KG1 (cell line): ENCODE results near the gene P4HA2.

ENCODE experiments used
- DNase-seq: peaks from one replicate; lab custom pipeline; 2025; lab: John Stamatoyannopoulos, UW

P4HA2 gene

GRCh38 chr5:132227485-132228240 lies at the start of gene P4HA2:
TSS of gene P4HA2 (minus strand) at chr5:132227853. CDS start at chr5:132218626, 9,227 bp downstream.
- no peak for DNase-seq

- no peak for DNase-seq
These were observed 49.6 kb upstream of the P4HA2 start for GRCh38 chr5:132277256-132277655.

DNA sequence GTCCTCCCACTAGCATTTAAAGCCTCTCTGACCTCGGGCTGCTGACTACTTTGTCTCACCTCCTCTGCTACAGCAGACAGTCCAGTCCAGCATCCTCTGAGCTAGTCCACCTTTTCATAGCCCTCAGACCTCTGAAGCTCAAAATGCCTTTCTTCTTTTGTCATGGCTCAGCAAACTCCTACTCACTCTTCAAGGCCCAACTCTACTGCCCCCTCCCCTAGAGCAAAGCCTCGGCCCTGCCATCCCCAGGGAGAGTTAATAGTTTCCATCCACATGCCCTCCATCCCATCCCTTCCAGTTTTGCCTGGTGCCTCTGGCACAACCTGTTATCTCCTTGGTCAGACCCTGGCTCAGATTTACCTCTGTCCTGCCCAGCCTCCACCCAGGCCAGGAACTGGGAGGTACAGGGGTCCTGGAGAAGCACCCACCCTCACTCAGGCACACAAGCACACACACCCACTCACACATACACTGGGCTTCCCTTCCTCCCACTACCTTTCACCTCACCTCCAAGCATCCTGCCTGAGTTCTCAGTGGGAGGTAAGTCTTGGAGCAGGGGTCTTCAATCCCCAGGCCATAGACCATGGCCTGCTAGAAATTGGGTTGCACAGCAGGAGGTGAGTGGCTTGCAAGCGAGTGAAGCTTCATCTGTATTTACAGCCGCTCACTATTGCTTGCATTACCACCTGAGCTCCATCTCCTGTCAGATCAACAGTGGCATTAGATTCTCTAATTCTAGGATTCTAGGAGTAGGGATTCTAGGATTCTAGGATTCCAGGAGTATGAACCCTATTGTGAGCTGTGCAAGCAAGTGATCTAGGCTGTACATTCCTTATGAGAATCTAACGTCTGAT lies 47.9 kb upstream of the P4HA2 start:
- DNase-seq = no peak

- DNase-seq = no peak
These were observed 46.6 kb upstream of the P4HA2 start for GRCh38 chr5:132274050-132274792.

DNA sequence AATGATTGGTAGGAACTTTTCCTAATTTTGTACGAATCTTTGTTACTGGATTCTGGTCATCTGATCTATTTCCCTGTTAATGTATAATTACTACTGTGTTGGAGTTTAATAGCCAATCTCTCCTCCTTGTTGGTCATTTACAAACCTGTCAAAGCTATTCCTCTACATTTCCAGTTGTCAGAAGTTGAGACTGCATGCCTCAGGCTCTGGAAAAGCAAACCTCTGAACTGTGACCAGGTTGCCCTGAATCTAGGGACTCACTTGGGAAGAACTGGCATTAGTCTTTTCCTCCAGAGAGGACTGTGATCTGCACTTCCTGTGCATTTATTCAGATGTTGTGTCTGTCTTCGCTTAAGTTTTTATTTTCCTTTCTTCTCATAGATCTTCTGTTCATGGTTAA lies 46.0 kb upstream of the P4HA2 start:
- DNase-seq = no peak

GRCh38 chr5:132272311-132273210 lies 44.9 kb upstream of the P4HA2 start:
- no peak for DNase-seq

DNA sequence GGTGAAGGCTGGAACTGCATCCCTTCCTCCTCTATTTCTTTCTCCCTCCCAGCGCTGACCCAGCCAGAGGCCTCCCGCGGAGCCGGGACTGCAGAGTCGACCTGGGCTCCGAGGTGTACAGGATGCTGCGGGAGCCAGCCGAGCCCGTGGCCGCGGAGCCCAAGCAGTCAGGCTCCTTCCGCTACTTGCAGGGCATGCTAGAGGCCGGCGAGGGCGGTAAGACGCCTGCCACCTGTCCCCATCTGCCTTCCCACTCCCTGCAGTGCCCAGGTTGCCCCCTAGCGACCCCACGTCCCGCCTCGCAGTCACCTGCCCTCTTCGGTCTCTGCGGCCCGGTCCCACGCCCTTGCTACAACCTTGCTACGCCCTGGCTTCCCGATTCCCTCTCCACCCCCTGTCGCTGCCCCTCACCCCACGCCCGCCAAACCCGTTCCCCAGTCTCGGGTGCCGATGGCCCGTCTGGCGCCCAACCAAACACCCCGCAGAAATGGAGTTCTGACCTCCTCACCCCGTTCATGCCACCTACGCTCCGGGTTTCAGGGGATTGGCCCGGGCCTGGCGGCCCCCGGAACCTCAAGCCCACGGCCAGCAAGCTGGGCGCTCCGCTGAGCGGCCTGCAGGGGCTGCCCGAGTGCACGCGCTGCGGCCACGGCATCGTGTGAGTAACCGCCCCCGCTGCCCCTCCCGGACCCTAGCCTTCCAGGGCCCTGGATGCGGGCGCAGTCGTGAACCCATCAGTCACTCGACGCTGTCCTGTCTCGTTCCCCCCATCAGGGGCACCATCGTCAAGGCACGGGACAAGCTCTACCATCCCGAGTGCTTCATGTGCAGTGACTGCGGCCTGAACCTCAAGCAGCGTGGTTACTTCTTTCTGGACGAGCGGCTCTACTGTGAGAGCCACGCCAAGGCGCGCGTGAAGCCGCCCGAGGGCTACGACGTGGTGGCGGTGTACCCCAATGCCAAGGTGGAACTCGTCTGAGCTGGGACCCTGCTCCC lies 43.9 kb upstream of the P4HA2 start:
- no peak for DNase-seq

GRCh38 chr5:132270706-132271105 lies 43.1 kb upstream of the P4HA2 start:
- no peak for DNase-seq

DNA sequence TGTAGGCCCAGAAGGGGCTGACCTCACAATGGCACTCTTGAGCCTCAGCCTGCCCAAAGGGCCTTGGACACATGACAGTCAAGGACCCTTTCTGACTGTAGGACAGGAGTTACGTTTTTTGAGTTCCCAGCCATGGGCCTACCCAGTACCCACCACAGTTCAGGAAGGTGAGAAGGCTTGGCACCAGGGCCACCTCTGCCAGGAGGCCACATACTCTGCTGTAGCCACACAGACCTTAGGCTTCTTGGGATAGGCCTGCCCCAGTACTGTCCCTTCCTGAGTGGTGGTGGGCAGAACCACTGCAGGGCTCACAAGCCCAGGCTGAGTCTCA lies 42.6 kb upstream of the P4HA2 start:
- DNase-seq = no peak

GRCh38 chr5:132269635-132270334 lies 42.1 kb upstream of the P4HA2 start:
- DNase-seq = no peak

DNA sequence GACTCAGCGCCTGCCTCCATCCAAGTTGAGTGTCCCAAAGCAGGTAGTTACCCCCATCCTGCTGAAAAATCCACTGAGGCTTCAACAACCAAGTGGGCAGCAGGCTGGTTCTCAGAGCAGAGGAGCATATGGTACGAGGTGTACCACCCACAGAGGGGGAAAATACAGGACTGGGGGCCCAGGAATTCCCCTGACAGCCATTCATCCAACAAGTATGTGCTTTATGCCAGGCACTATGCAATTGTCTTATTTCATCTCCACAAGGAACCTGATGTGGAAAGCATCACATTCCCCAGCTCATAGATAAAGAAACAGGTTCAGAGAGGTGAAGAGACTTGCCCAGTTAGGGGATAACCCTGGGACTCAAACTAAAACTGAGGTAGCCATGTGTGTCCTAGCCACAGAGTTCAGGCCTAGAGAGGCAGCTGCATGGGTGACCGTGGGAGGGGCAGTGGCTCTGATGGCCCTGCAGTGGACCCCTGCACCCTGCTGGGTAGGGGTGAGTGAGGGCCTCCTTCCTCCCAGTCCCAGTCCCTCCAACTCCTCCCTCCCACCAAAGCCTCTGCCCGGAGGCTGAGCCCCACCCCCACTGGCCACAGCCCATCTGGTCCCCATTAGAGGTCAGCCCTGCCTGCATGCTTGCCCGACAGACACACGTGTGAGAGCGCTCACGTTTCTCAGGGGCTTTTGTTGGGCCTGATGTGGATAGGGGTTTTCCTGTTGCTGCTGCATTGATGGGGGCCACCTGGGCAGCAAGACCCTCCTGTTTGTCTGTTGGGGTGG lies 41.3 kb upstream of the P4HA2 start:
- no peak for DNase-seq

DNA sequence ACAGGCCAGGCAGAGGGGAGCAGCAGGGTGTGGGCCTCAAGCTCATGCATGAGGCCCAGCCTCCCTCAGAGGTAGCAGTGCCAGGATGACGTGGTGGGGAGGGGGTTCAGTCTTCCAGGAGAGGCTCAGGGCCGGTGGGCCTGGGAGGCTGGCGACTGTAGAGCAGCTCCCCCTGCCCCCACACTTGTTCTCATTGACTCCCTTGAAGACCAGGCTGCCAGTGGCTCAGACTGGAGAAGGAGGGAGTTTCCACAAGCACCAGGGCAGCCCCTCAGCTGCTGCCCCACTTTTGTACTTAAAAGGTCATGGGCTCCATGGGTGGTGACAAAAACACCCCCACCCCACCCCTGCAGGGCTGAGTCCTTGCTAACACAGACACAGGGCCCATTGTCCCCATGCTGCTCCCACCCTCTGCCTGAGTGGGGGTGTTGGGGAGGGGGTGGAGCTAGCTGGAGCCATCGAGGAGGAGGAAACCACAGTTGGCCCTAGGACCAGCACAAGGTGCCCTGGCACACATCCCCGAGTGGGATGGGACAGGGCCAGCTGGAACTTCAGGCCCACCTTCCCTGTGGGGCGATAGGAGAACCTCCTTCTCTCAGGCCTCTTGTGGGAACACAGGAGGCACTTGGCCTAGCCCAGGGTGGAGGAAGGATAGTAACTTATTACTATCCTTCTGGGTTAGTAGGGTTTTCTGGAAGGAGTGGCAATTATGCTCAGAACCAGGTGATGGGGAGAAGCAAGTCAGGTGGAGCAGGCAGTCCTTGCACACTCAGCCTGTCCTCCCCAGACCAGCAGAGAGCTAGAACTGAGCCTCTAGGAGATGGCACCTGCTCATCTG lies 40.5 kb upstream of the P4HA2 start:
- DNase-seq = no peak

- DNase-seq = no peak
These were observed 39.6 kb upstream of the P4HA2 start for GRCh38 chr5:132267166-132267739.

- DNase-seq = no peak
These were observed 39.1 kb upstream of the P4HA2 start for GRCh38 chr5:132266836-132267160.

- no peak for DNase-seq
These were observed 38.6 kb upstream of the P4HA2 start for GRCh38 chr5:132266031-132266835.

DNA sequence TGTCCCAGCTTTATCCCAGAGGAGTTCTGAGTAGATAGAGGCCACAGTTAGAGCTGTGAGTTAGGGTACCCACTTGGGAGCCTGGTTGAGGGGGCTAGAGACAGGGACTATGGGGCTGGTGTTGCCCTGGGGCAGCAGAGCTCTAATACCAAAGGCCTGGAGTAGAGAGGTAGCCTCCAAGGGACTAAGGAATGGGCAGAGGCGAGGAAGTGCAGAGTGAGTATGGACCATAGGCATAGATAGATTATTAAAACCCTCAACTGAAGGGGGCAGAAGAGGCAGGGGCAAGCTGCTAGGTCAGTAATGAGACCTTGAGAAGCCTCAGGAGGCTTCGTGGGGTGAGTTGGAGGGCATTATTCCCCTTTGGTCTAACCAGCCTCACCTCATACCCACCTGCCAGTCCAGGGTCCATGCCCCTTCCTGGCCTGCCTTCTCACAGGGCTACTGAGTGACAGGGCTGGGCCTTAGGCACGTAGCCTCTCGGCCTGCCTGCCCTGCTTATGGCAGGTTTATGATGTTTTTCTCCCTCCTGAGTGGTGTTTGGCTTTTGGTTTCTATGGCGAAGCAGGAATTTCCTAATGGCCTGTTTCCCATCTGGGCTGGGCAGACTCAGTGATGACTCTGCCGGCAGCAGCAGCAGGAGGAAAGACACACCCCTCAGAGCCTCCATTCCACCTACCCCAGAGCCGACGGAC lies 37.8 kb upstream of the P4HA2 start:
- DNase-seq = no peak
